ENCODE measurements around the gene KIF9.

GRCh38 chr3:47293822-47294221 is 11.2 kb upstream of the KIF9 start:
- TF ChIP-seq CTCF (IDR thresholded peaks at IDR 0.05) (no peak), EP300 (IDR thresholded peaks at IDR 0.05) (no peak)

All from suprapubic skin (tissue), 3 donors.